ENCODE data around the gene DMRT2. TPM values are rescaled to one million over a fixed set of nuclear protein-coding genes. Genes with fewer than 3 reads are reported as not detected.

DMRT2 gene
- total and polyA plus RNA-seq, 2 of the 8 experiments (the other 6 are each of a cell fraction or from before 2014, with no cell fraction given) = 0.29 to 0.93 TPM

DNA sequence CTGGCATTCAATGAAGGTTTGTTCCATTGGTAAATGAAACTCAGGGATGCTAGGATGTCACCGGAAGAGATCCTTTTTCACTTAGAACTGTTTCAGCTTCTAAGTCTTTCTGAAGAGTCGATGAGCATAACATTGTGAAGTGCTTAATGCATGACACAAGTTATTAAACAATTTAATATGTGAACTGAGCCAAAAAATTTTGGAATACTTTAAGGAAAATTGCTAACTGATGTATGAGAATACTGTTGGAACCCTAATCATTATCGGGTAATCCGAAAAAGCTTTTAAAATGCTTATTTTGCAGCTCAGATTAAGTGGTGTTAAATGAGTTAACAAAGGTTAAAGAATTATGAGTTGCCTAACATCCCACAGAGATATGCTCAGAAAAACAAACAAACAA is 34.9 kb downstream of the DMRT2 start:
- H2BK15ac ChIP-seq (ENCODE audit: low read length) = no peak overlapping the region
- no peak overlapping the region for H3K23ac ChIP-seq (ENCODE audit: insufficient read length)
- no peak overlapping the region for H2BK5ac ChIP-seq (ENCODE audit: low read depth, low read length)
- no peaks in the 10 kb centered on the region for H3K79me2 ChIP-seq (ENCODE audit: control insufficient read depth in 1 of 2, insufficient read depth in 2 of 2, low read length in 2 of 2)
- no peak overlapping the region for H3K4ac ChIP-seq (replicated peaks; ENCODE audit: insufficient read length, low read depth, low read length)
- H3K4me1 ChIP-seq (replicated peaks in 1 of 4; ENCODE audit: control insufficient read depth in 3 of 4, insufficient read depth in 4 of 4, low read length in 3 of 4) = no peaks in the 10 kb centered on the region
- H4K5ac ChIP-seq (ENCODE audit: insufficient read length, low read depth, low read length) = no peak overlapping the region
- H3K4me2 ChIP-seq (ENCODE audit: insufficient read depth in 1 of 2, low read depth in 2 of 2, low read length in 2 of 2) = no peak overlapping the region
- H3K4me3 ChIP-seq (ENCODE audit: extremely low read depth in 1 of 4, insufficient read depth in 2 of 4, low read depth in 3 of 4, low read length in 4 of 4) = no peak overlapping the region
- no peak overlapping the region for H2AK5ac ChIP-seq (ENCODE audit: low read depth, low read length)
- H3K27me3 ChIP-seq (replicated peaks in 1 of 4; ENCODE audit: control insufficient read depth in 3 of 4, extremely low read depth in 1 of 4, insufficient read depth in 3 of 4, low read length in 3 of 4) = no peaks in the 10 kb centered on the region
- WGBS, 2 experiments (ENCODE audit: extremely low coverage in 1 of 2, insufficient coverage in 1 of 2, insufficient read length in 1 of 2, insufficient replicate concordance in 2 of 2, low coverage in 1 of 2, low lambda C conversion rate in 2 of 2, missing lambda C conversion rate in 1 of 2) = 91% methylated on average over 4 of the region's 4 CpGs; no CpG with 5 or more reads in 1 of the 2 experiments
- H3K9me3 ChIP-seq (ENCODE audit: insufficient read depth in 2 of 2, low read depth in 1 of 2, low read length in 1 of 2) = peaks cover 51 to 52% of the 10 kb centered on the region in 2 experiments
- no peak overlapping the region for H3K18ac ChIP-seq (ENCODE audit: extremely low read depth, low read length)
- no peak for FAIRE-seq
- H3K36me3 ChIP-seq (ENCODE audit: control insufficient read depth in 2 of 4, insufficient read depth in 4 of 4, low read length in 3 of 4) = no peaks in the 10 kb centered on the region
- H4K8ac ChIP-seq (ENCODE audit: extremely low read depth, insufficient read depth, low read length) = no peak overlapping the region
- no peak overlapping the region for H2AFZ ChIP-seq (ENCODE audit: low read length)
- H4K91ac ChIP-seq (replicated peaks; ENCODE audit: insufficient read length, low read length) = no peak overlapping the region
- H2BK12ac ChIP-seq (ENCODE audit: low read depth, low read length) = no peak overlapping the region
- no peak overlapping the region for H3K27ac ChIP-seq (ENCODE audit: low read depth, low read length)
- H4K20me1 ChIP-seq (replicated peaks in 1 of 2; ENCODE audit: control insufficient read depth in 1 of 2, insufficient read depth in 2 of 2, low read length in 2 of 2) = no peaks in the 10 kb centered on the region
- no peak overlapping the region for H3K14ac ChIP-seq (ENCODE audit: insufficient read length)
- no peak overlapping the region for H3K56ac ChIP-seq (replicated peaks; ENCODE audit: insufficient read length, low read depth, low read length)
- TF ChIP-seq SIN3A (conservative IDR thresholded peaks at IDR 0.05 in 1 of 2, IDR thresholded peaks at IDR 0.05 in 1 of 2; ENCODE audit: low read depth in 1 of 2, low read length in 2 of 2) = no peak
- no peak for TF ChIP-seq MAX (IDR thresholded peaks at IDR 0.05)
- TF ChIP-seq GABPA (IDR thresholded peaks at IDR 0.05; ENCODE audit: borderline replicate concordance, insufficient read depth, low read length) = no peak
- TF ChIP-seq CTBP2 (IDR thresholded peaks at IDR 0.05; ENCODE audit: borderline replicate concordance, insufficient read depth, insufficient read length, low read length) = no peak
- no peak for TF ChIP-seq POLR2A (IDR thresholded peaks at IDR 0.05; ENCODE audit: control extremely low read depth in 1 of 2, low read depth in 2 of 2, low read length in 2 of 2)
- no peak for TF ChIP-seq SP2 (IDR thresholded peaks at IDR 0.05; ENCODE audit: low read length)
- TF ChIP-seq GTF2F1 (IDR thresholded peaks at IDR 0.05; ENCODE audit: borderline replicate concordance, low read depth, low read length) = no peak
- H3K9ac ChIP-seq (replicated peaks in 1 of 4; ENCODE audit: extremely low read depth in 1 of 4, low read depth in 3 of 4, low read length in 3 of 4) = no peak overlapping the region
- no peaks in the 10 kb centered on the region for H3K79me1 ChIP-seq (ENCODE audit: low read depth, low read length)
- no peak overlapping the region for H2BK20ac ChIP-seq (ENCODE audit: low read length)
- no peak overlapping the region for H2BK120ac ChIP-seq (replicated peaks; ENCODE audit: low read depth, low read length)
- no peak for DNase-seq (ENCODE audit: low read depth in 1 of 2, low spot score in 2 of 2)
- POLR2A ChIA-PET (ENCODE audit: partially characterized antibody) = no interaction called here
- CTCF ChIA-PET (ENCODE audit: partially characterized antibody) = no interaction called here
- H3K23me2 ChIP-seq (ENCODE audit: low read depth, low read length) = no peaks in the 10 kb centered on the region

Data from H1 (cell line).